Fibroblast of lung (primary cell): ENCODE measurements around the gene XPC. TPM values are rescaled to one million over a fixed set of nuclear protein-coding genes. Genes with fewer than 3 reads are reported as not detected.

Experiments
- DNase-seq, 2 donors: peaks; one replicate each; pipeline versions ENCODE4 v3.0.0 to v3.0.0-alpha.2; 2010; ENCODE audit warnings: low read depth in 2 of 2
- H2AFZ ChIP-seq: 2 replicates; pipeline ENCODE4 v1.5.1; 2012; ENCODE audit warnings: low read length, control low read depth, inconsistent platforms
- H3K27ac ChIP-seq: 2 replicates; pipeline ENCODE4 v1.5.1; 2011; ENCODE audit warnings: low read length, control low read depth; ENCODE audit not compliant: insufficient read depth
- H3K27me3 ChIP-seq: 2 replicates; pipeline ENCODE4 v1.5.1; 2011; ENCODE audit warnings: mild to moderate bottlenecking, low read length; ENCODE audit not compliant: control insufficient read depth, insufficient read depth
- H3K36me3 ChIP-seq: 2 replicates; pipeline ENCODE4 v1.5.1; 2011; ENCODE audit warnings: low read length; ENCODE audit not compliant: control insufficient read depth, insufficient read depth
- H3K4me1 ChIP-seq: 2 replicates; pipeline ENCODE4 v1.5.1; 2011; ENCODE audit warnings: low read length; ENCODE audit not compliant: control insufficient read depth, insufficient read depth; ENCODE audit errors: extremely low read depth
- H3K4me2 ChIP-seq: 2 replicates; pipeline ENCODE4 v1.5.1; 2011; ENCODE audit warnings: low read length, control low read depth; ENCODE audit not compliant: insufficient read depth; ENCODE audit errors: extremely low read depth
- H3K4me3 ChIP-seq, 4 experiments: fragments of 200-600 bp in 1 of 4; sonication (generic) in 1 of 4; replicated peaks in 1 of 4; 2 replicates each; pipeline ENCODE4 v1.5.1; 2011 to 2016; ENCODE audit warnings: low read length in 4 of 4, low read depth in 3 of 4, mild to moderate bottlenecking in 3 of 4, control low read depth in 2 of 4, inconsistent platforms in 1 of 4, mixed read lengths in 1 of 4; ENCODE audit not compliant: insufficient read depth in 1 of 4; ENCODE audit errors: control extremely low read depth in 1 of 4
- H3K79me2 ChIP-seq: 2 replicates; pipeline ENCODE4 v1.5.1; 2012; ENCODE audit warnings: mild to moderate bottlenecking, low read length, inconsistent platforms; ENCODE audit not compliant: control insufficient read depth, insufficient read depth
- H3K9ac ChIP-seq: 2 replicates; pipeline ENCODE4 v1.5.1; 2011; ENCODE audit warnings: mild to moderate bottlenecking, low read length, control low read depth; ENCODE audit not compliant: insufficient read depth
- H3K9me3 ChIP-seq: 2 replicates; pipeline ENCODE4 v1.5.1; 2012; ENCODE audit warnings: low read depth, low read length; ENCODE audit not compliant: control insufficient read depth, insufficient read depth
- H4K20me1 ChIP-seq: 2 replicates; pipeline ENCODE4 v1.5.1; 2011; ENCODE audit warnings: low read length; ENCODE audit not compliant: control insufficient read depth, insufficient read depth; ENCODE audit errors: extremely low read depth
- CTCF ChIP-seq, 2 donors: IDR thresholded peaks in 1 of 2; conservative IDR thresholded peaks in 1 of 2; 1 replicate in 1 of 2; 2 replicates in 1 of 2; pipeline ENCODE4 v1.5.1; 2011 to 2012; ENCODE audit warnings: low read length in 2 of 2, control low read depth in 1 of 2, inconsistent platforms in 1 of 2, low read depth in 1 of 2, mild to moderate bottlenecking in 1 of 2
- EZH2 ChIP-seq: IDR thresholded peaks from 2 replicates; pipeline ENCODE4 v1.5.1; 2012; ENCODE audit warnings: low read length, control low read depth, mild to moderate bottlenecking; ENCODE audit errors: missing control alignments
- polyA plus RNA-seq, 2 donors: library from polyadenylated mRNA; depleted of rRNA in 1 of 2; stranded (reverse) in 1 of 2; unstranded in 1 of 2; fragments of >200 nt; gene quantifications; 2 replicates each; pipeline ENCODE4 v1.2.1, GENCODE V29; 2011 to 2012; ENCODE audit warnings: missing spikeins in 1 of 2
- total RNA-seq: library from RNA; depleted of rRNA; stranded (reverse); fragments of >200 nt; gene quantifications from 2 replicates; pipeline ENCODE4 v1.2.1, GENCODE V29; 2014

Gene XPC
- total and polyA plus RNA-seq, 2 donors (not counting 1 experiment from before 2014, with no cell fraction given): 18.4 to 95.6 TPM

- Histone ChIP-seq H3K9me3 (peaks cover 3% of the 10 kb centered on the region), H3K36me3 (peaks cover 30% of the 10 kb centered on the region), H3K79me2 (no peaks in the 10 kb centered on the region), H4K20me1 (peaks cover 1% of the 10 kb centered on the region), H3K27ac (no peak overlapping the region), H3K4me2 (no peak overlapping the region), H3K4me1 (no peaks in the 10 kb centered on the region), H3K4me3 (no peak overlapping the region), H2AFZ (no peak overlapping the region), H3K27me3 (no peaks in the 10 kb centered on the region), H3K9ac (no peak overlapping the region)
- no peak for TF ChIP-seq CTCF (conservative IDR thresholded peaks at IDR 0.05 in 1 of 2, IDR thresholded peaks at IDR 0.05 in 1 of 2; ENCODE audit: low read depth in 1 of 2, low read length in 2 of 2)
- TF ChIP-seq EZH2: no peak
- no peak for DNase-seq
These were observed 20.4 kb downstream of the XPC start for GRCh38 chr3:14157951-14158350.

GRCh38 chr3:14156843-14157561, 21.4 kb downstream of the XPC start:
- H3K4me2 ChIP-seq: no peak overlapping the region
- no peak overlapping the region for H3K9ac ChIP-seq
- H3K36me3 ChIP-seq: peaks cover 33% of the 10 kb centered on the region
- H3K4me3 ChIP-seq: no peak overlapping the region
- no peaks in the 10 kb centered on the region for H4K20me1 ChIP-seq
- no peaks in the 10 kb centered on the region for H3K4me1 ChIP-seq
- H3K9me3 ChIP-seq: peaks cover 3% of the 10 kb centered on the region
- no peak for DNase-seq
- no peak overlapping the region for H2AFZ ChIP-seq
- H3K79me2 ChIP-seq: no peaks in the 10 kb centered on the region
- H3K27me3 ChIP-seq: no peaks in the 10 kb centered on the region
- TF ChIP-seq CTCF (conservative IDR thresholded peaks at IDR 0.05 in 1 of 2, IDR thresholded peaks at IDR 0.05 in 1 of 2; ENCODE audit: low read depth in 1 of 2, low read length in 2 of 2) (no peak), EZH2 (no peak)
- no peak overlapping the region for H3K27ac ChIP-seq

- Histone ChIP-seq H3K4me1 (no peaks in the 10 kb centered on the region), H4K20me1 (no peaks in the 10 kb centered on the region), H3K79me2 (no peaks in the 10 kb centered on the region), H3K36me3 (peaks cover 36% of the 10 kb centered on the region), H3K9ac (no peak overlapping the region), H3K4me2 (no peak overlapping the region), H3K27ac (no peak overlapping the region), H3K4me3 (no peak overlapping the region), H3K9me3 (no peaks in the 10 kb centered on the region), H3K27me3 (no peaks in the 10 kb centered on the region), H2AFZ (no peak overlapping the region)
- no peak for DNase-seq
- TF ChIP-seq CTCF (conservative IDR thresholded peaks at IDR 0.05 in 1 of 2, IDR thresholded peaks at IDR 0.05 in 1 of 2; ENCODE audit: low read depth in 1 of 2, low read length in 2 of 2) (no peak), EZH2 (no peak)
These were observed 22.2 kb downstream of the XPC start for GRCh38 chr3:14156201-14156600.
